GM12878 (cell line): ENCODE data around the gene ERLEC1. TPM values are rescaled to one million over a fixed set of nuclear protein-coding genes. Genes with fewer than 3 reads are reported as not detected.

Source experiments
- ATAC-seq: fragments of 200-7000 bp; cut with Tn5 transposase; 3 replicates; pipeline ENCODE4 v1.9.1; 2020; ENCODE audit warnings: mild to moderate bottlenecking, moderate library complexity
- BruUV-seq: library from RNA; stranded (reverse); fragments of 400-500 nt; replicated peaks from 2 replicates; lab custom pipeline; 2021; lab: Mats Ljungman, UMichigan
- CTCF ChIA-PET: fragments of 300-600 bp; sonication (Branson Sonifier 250); formaldehyde crosslinking; extraction: SDS; loops from one replicate; lab custom pipeline; 2021; ENCODE audit warnings: inconsistent platforms; lab: Yijun Ruan, JAX
- POLR2A ChIA-PET: fragments of 350-600 bp; formaldehyde crosslinking; extraction: SDS; loops from one replicate; lab custom pipeline; 2021; ENCODE audit warnings: inconsistent platforms; lab: Charles Lee
- RAD21 ChIA-PET: fragments of 300-600 bp; sonication (Branson Sonifier 250); formaldehyde crosslinking; loops from one replicate; lab custom pipeline; 2023; ENCODE audit warnings: antibody characterized with exemption; ENCODE audit not compliant: unreplicated experiment; lab: Charles Lee
- SMC1A ChIA-PET: fragments of 300-600 bp; sonication (Branson Sonifier 250); formaldehyde crosslinking; loops from one replicate; lab custom pipeline; 2023; ENCODE audit not compliant: unreplicated experiment, uncharacterized antibody; lab: Charles Lee
- DNase-seq: peaks from one replicate; pipeline ENCODE4 v3.0.0-alpha.2; 2011; ENCODE audit warnings: low read depth, low spot score
- FAIRE-seq: peaks from 3 replicates; lab custom pipeline; 2011; peaks lifted over from hg19 to GRCh38; lab: Jason Lieb, UNC
- H2AFZ ChIP-seq: 2 replicates; pipeline ENCODE4 v1.6.0; 2011; ENCODE audit warnings: low read depth, low read length, control low read depth; ENCODE audit not compliant: control insufficient read depth
- H3K27ac ChIP-seq: 2 replicates; pipeline ENCODE4 v1.5.1; 2011; ENCODE audit warnings: control low read depth; ENCODE audit not compliant: control insufficient read depth, insufficient read depth
- H3K27me3 ChIP-seq, 2 experiments: replicated peaks in 1 of 2; 2 replicates each; pipeline versions ENCODE4 v1.6.0 to v1.6.1; 2011; ENCODE audit warnings: low read length in 1 of 2; ENCODE audit not compliant: control insufficient read depth in 2 of 2, insufficient read depth in 2 of 2
- H3K36me3 ChIP-seq, 2 experiments: 2 replicates each; pipeline ENCODE4 v1.5.1; 2011; ENCODE audit warnings: low read length in 1 of 2; ENCODE audit not compliant: control insufficient read depth in 2 of 2, insufficient read depth in 2 of 2
- H3K4me1 ChIP-seq: 2 replicates; pipeline ENCODE4 v1.6.1; 2011; ENCODE audit warnings: mild to moderate bottlenecking, low read length, moderate library complexity, mixed read lengths; ENCODE audit not compliant: control insufficient read depth, insufficient read depth
- H3K4me2 ChIP-seq: 2 replicates; pipeline ENCODE4 v1.6.0; 2011; ENCODE audit warnings: control low read depth; ENCODE audit not compliant: control insufficient read depth, insufficient read depth
- H3K4me3 ChIP-seq: fragments of 200-600 bp; sonication (generic); 2 replicates; pipeline ENCODE4 v1.5.1; 2016
- H3K79me2 ChIP-seq: 2 replicates; pipeline ENCODE4 v1.6.0; 2011; ENCODE audit warnings: low read length; ENCODE audit not compliant: control insufficient read depth, insufficient read depth
- H3K9ac ChIP-seq: 2 replicates; pipeline ENCODE4 v1.8.0; 2011; ENCODE audit warnings: low read length, control low read depth, mixed read lengths; ENCODE audit not compliant: control insufficient read depth, insufficient read depth
- H3K9me3 ChIP-seq: replicated peaks from 3 replicates; pipeline ENCODE4 v1.5.1; 2011; ENCODE audit warnings: mild to moderate bottlenecking, low read length; ENCODE audit not compliant: control insufficient read depth, insufficient read depth
- H4K20me1 ChIP-seq: 2 replicates; pipeline ENCODE4 v1.6.0; 2011; ENCODE audit not compliant: control insufficient read depth, insufficient read depth
- ATF7 ChIP-seq: fragments of 450-650 bp; IDR thresholded peaks from 2 replicates; pipeline ENCODE4 v1.6.1; 2016; ENCODE audit warnings: low read depth, mild to moderate bottlenecking
- ESRRA ChIP-seq: IDR thresholded peaks from 2 replicates; pipeline ENCODE4 v1.6.1; 2012; ENCODE audit warnings: mild to moderate bottlenecking, low read length, improper control_type of control experiment
- FOXM1 ChIP-seq: IDR thresholded peaks from 2 replicates; pipeline ENCODE4 v1.6.1; 2012; ENCODE audit warnings: low read depth, mild to moderate bottlenecking, inconsistent platforms, low read length, moderate library complexity
- MYC ChIP-seq: IDR thresholded peaks from 2 replicates; pipeline ENCODE4 v1.6.1; 2011; ENCODE audit warnings: mild to moderate bottlenecking, low read length, moderate library complexity, inconsistent platforms; ENCODE audit not compliant: insufficient read depth, insufficient replicate concordance, insufficient read length, severe bottlenecking
- POLR2AphosphoS5 ChIP-seq: IDR thresholded peaks from 2 replicates; pipeline ENCODE4 v1.6.1; 2011; ENCODE audit warnings: mild to moderate bottlenecking, low read length, inconsistent platforms
- SREBF2 ChIP-seq: IDR thresholded peaks from 2 replicates; pipeline ENCODE4 v1.6.1; 2012; ENCODE audit warnings: mild to moderate bottlenecking, low read length
- WGBS: methylation state at CpG from one replicate; pipeline ENCODE4 v1.1.6; 2016; ENCODE audit warnings: low lambda C conversion rate; ENCODE audit not compliant: insufficient replicate concordance, insufficient coverage; ENCODE audit errors: missing lambda C conversion rate; 5-methylcytosine and 5-hydroxymethylcytosine counted together
- in situ Hi-C: fragments of 300-500 bp; cut with MboI; formaldehyde crosslinking; loops from 9 replicates; pipeline ENCODE4 v1.14.3; 2018; ENCODE audit warnings: mixed read lengths
- intact Hi-C: fragments of 100-400 bp; cut with micrococcal nuclease; formaldehyde crosslinking; loops from one replicate; pipeline ENCODE4 v1.14.2; 2022; ENCODE audit not compliant: unreplicated experiment
- polyA plus RNA-seq, 11 experiments: library from polyadenylated mRNA; depleted of rRNA in 4 of 11; unstranded in 6 of 11; stranded (reverse) in 5 of 11; fragments of >200 nt; fragmentation: Nextera tagmentation in 4 of 11; fragmentation: Illumina TruSeq in 1 of 11; extraction: Ambion mirVana in 4 of 11; extraction: Trizol in 1 of 11; gene quantifications; 1 replicate in 1 of 11; 2 replicates in 10 of 11; pipeline versions ENCODE4 v1.2.1 to v1.2.3, GENCODE V29; 2011 to 2016; ENCODE audit warnings: inconsistent platforms in 2 of 11, missing spikeins in 2 of 11, low read depth in 1 of 11
- total RNA-seq, 4 experiments: library from RNA; depleted of rRNA in 3 of 4; stranded (reverse); fragments of >200 nt in 3 of 4; fragmentation: Illumina TruSeq in 1 of 4; extraction: Trizol in 1 of 4; gene quantifications; 2 replicates each; pipeline versions ENCODE4 v1.2.1 to v1.2.3, GENCODE V29; 2013 to 2021
- TF ChIP-seq, protein P1 (sequence below): fragments of 450-650 bp; formaldehyde crosslinking; IDR thresholded peaks from 2 replicates; pipeline ENCODE4 v1.4.0; 2020; ENCODE audit warnings: mild to moderate bottlenecking, moderate library complexity

Gene ERLEC1
- total and polyA plus RNA-seq, 10 of the 15 experiments (the other 5 are each of a cell fraction or from before 2014, with no cell fraction given), result 14.1 to 52.2 (median 30.0) TPM

DNA sequence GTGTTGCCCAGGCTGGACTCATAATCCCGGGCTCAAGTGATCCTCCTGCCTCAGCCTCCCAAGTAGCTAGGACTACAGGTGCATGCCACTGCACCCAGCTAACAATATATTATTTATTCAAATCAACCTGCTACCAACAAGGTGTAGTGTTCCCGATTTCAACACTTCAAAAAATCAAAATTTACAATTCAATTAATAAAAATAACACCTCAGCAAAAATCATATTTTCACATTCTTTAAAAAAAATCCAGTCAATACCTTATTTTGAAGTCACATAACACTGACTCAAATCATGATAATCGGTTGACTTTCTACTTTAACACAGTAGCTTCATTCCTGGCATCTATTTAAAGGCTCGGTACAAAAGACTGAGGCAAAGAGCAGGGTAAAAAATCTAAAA lies 65.7 kb downstream of the ERLEC1 start:
- Histone ChIP-seq H3K36me3 (peaks cover 4% of the 10 kb centered on the region in 2 experiments; a peak in 3 of 4 replicates), H3K9ac (no peak overlapping the region), H3K4me1 (no peaks in the 10 kb centered on the region), H3K4me3 (no peak overlapping the region), H3K4me2 (no peak overlapping the region), H3K79me2 (no peaks in the 10 kb centered on the region), H3K27ac (no peak overlapping the region), H3K9me3 (no peaks in the 10 kb centered on the region), H4K20me1 (no peaks in the 10 kb centered on the region; the same call in 1 of the 2 replicates), H2AFZ (no peak overlapping the region), H3K27me3 (no peaks in the 10 kb centered on the region)
- no peak for ATAC-seq
- BruUV-seq, result no TSS peak
- no peak for FAIRE-seq
- TF ChIP-seq FOXM1 (no peak), POLR2AphosphoS5 (no peak), SREBF2 (no peak), ESRRA (no peak), MYC (no peak), ATF7 (no peak)
- TF ChIP-seq, protein P1, sequence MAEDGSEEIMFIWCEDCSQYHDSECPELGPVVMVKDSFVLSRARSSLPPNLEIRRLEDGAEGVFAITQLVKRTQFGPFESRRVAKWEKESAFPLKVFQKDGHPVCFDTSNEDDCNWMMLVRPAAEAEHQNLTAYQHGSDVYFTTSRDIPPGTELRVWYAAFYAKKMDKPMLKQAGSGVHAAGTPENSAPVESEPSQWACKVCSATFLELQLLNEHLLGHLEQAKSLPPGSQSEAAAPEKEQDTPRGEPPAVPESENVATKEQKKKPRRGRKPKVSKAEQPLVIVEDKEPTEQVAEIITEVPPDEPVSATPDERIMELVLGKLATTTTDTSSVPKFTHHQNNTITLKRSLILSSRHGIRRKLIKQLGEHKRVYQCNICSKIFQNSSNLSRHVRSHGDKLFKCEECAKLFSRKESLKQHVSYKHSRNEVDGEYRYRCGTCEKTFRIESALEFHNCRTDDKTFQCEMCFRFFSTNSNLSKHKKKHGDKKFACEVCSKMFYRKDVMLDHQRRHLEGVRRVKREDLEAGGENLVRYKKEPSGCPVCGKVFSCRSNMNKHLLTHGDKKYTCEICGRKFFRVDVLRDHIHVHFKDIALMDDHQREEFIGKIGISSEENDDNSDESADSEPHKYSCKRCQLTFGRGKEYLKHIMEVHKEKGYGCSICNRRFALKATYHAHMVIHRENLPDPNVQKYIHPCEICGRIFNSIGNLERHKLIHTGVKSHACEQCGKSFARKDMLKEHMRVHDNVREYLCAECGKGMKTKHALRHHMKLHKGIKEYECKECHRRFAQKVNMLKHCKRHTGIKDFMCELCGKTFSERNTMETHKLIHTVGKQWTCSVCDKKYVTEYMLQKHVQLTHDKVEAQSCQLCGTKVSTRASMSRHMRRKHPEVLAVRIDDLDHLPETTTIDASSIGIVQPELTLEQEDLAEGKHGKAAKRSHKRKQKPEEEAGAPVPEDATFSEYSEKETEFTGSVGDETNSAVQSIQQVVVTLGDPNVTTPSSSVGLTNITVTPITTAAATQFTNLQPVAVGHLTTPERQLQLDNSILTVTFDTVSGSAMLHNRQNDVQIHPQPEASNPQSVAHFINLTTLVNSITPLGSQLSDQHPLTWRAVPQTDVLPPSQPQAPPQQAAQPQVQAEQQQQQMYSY (CRISPR knock-in tag), result no peak
- in situ Hi-C loops, result no loop called here
- CTCF ChIA-PET, result no interaction called here
- DNase-seq, result no peak
- WGBS, result 77% methylated on average over 4 of the region's 4 CpGs
- POLR2A ChIA-PET, result no interaction called here
- SMC1A ChIA-PET, result no interaction called here
- RAD21 ChIA-PET, result no interaction called here
- intact Hi-C loops, result no loop called here
